ENCODE data around the gene OCA2. TPM values are rescaled to one million over a fixed set of nuclear protein-coding genes. Genes with fewer than 3 reads are reported as not detected.

OCA2 gene
- total RNA-seq, 2 experiments from 2014 or later: not detected

GRCh38 chr15:28118083-28118482 is 19.0 kb upstream of the OCA2 start:
- ChIA-PET CTCF (no interaction called here), POLR2A (no interaction called here)
- ATAC-seq (no peak), DNase-seq (no peak)
- intact Hi-C loops (cut with DNase I, micrococcal nuclease): no loop called here
- H3K36me3 Mint-ChIP-seq (ENCODE audit: low read depth): peaks cover 29% of the 10 kb centered on the region
- no peaks in the 10 kb centered on the region for H3K9me3 Mint-ChIP-seq (ENCODE audit: low read depth)
- no peak overlapping the region for H3K4me3 Mint-ChIP-seq
- no peak overlapping the region for H3K27ac Mint-ChIP-seq
- H3K27me3 Mint-ChIP-seq: no peaks in the 10 kb centered on the region
- no peaks in the 10 kb centered on the region for H3K4me1 Mint-ChIP-seq

DNA sequence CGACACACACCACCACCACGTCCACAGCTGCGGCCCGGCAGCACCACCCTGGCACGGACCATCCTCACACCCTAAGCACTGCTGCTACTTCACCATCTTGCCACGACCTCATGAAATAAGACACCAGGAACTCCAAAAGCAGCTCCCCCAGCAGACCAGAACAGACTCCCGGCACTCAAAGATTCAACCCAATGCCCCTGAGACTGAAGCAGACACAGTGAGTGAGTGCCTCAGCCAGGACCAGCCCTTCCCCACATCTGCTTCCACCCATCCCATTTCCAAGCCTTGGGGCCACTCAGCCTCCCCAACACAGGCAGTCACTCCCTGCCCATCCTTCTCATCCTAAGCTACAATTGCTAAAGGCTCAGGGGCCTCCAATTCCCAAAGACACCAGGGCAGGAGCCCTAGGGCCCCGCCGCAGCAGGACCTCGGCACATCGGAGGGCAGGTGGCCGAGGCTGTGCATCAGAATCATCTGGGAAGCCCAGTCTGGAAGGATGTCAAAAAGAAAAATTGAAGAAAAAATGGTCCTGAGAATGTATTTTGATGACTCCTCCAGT is 18.4 kb upstream of the OCA2 start:
- H3K4me3 Mint-ChIP-seq: no peak overlapping the region
- H3K36me3 Mint-ChIP-seq (ENCODE audit: low read depth): peaks cover 30% of the 10 kb centered on the region
- intact Hi-C loops (cut with DNase I, micrococcal nuclease): no loop called here
- H3K27ac Mint-ChIP-seq: no peak overlapping the region
- H3K4me1 Mint-ChIP-seq: no peaks in the 10 kb centered on the region
- H3K9me3 Mint-ChIP-seq (ENCODE audit: low read depth): no peaks in the 10 kb centered on the region
- ChIA-PET CTCF (interaction anchor here (0.6 kb wide), 1 partner anchor 10 kb away, joined by 7 read pairs; no protein-coding TSS in a partner anchor), POLR2A (no interaction called here)
- DNase-seq (no peak), ATAC-seq (no peak)
- no peaks in the 10 kb centered on the region for H3K27me3 Mint-ChIP-seq

GRCh38 chr15:28116521-28117431 is 17.7 kb upstream of the OCA2 start:
- POLR2A ChIA-PET: no interaction called here

GRCh38 chr15:28115871-28116270 is 16.8 kb upstream of the OCA2 start:
- peaks cover 37% of the 10 kb centered on the region for H3K36me3 Mint-ChIP-seq (ENCODE audit: low read depth)
- no peaks in the 10 kb centered on the region for H3K27me3 Mint-ChIP-seq
- H3K27ac Mint-ChIP-seq: no peak overlapping the region
- ChIA-PET CTCF (interaction anchor here (0.7 to 2.7 kb wide), 2 partner anchors 10 to 13 kb away, joined by 3 to 7 read pairs; no protein-coding TSS in a partner anchor), POLR2A (no interaction called here)
- DNase-seq: no peak
- no peak overlapping the region for H3K4me3 Mint-ChIP-seq
- no peak for ATAC-seq
- intact Hi-C loops (cut with DNase I, micrococcal nuclease): no loop called here
- no peaks in the 10 kb centered on the region for H3K4me1 Mint-ChIP-seq
- no peaks in the 10 kb centered on the region for H3K9me3 Mint-ChIP-seq (ENCODE audit: low read depth)

More at GRCh38 chr15:28116521-28117431, 17.7 kb upstream of the OCA2 start:
- Mint-ChIP-seq H3K4me1 (no peaks in the 10 kb centered on the region), H3K27me3 (no peaks in the 10 kb centered on the region), H3K9me3 (ENCODE audit: low read depth) (no peaks in the 10 kb centered on the region), H3K4me3 (no peak overlapping the region), H3K27ac (no peak overlapping the region), H3K36me3 (ENCODE audit: low read depth) (peaks cover 38% of the 10 kb centered on the region)
- CTCF ChIA-PET: interaction anchor here (0.6 to 2.7 kb wide), 2 partner anchors 9 kb away, joined by 7 read pairs; no protein-coding TSS in a partner anchor
- no peak for DNase-seq
- ATAC-seq: no peak
- intact Hi-C loops (cut with DNase I, micrococcal nuclease): no loop called here

DNA sequence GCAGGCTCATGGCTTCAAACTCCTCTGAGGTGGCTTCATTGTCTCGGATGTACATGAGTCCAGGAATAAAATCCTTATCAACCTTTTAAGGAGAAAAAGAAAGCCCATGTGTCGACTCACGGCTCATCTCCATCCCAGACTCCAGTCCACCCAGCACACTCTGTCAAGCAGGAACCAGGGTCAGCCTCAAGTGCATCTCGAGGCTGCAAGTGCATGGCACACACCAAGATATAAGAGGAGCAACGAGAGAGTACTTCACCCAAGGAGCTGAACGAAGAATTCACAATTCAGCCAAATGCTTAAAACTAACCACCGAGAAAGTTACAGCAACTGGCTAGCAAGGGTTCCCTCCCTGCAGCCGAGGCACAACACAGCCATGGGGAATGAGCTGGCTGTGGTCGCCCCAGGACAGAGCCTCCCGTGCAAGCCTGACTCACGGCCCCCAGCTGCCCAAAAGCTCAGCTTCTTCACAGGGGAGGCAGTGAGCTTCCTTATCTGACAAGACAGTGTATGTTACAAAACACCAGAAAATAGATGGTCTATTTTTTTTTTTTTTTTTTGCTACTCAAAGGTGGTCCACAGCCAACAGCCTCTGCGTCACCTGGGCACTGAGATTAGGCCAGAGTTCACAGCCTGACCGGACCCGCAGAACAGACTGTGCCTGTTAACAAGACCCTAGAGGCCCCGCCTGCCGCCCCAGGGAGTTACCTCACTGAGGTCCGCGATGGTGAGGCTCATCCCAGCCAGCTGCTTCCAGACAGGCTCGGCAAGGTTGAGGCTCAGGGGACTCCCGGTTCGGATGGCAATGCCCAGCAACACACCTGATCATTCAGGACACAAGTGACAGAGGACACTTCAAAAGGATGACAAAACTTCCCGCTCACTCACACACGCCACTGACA is 15.9 kb upstream of the OCA2 start:
- H3K9me3 Mint-ChIP-seq (ENCODE audit: low read depth): no peaks in the 10 kb centered on the region
- H3K27ac Mint-ChIP-seq: no peak overlapping the region
- ATAC-seq (no peak), DNase-seq (no peak)
- intact Hi-C loops (cut with DNase I, micrococcal nuclease): no loop called here
- H3K4me3 Mint-ChIP-seq: no peak overlapping the region
- ChIA-PET POLR2A (no interaction called here), CTCF (interaction anchor here (1.0 to 2.7 kb wide), 2 partner anchors 9 to 11 kb away, joined by 3 to 7 read pairs; no protein-coding TSS in a partner anchor)
- peaks cover 32% of the 10 kb centered on the region for H3K36me3 Mint-ChIP-seq (ENCODE audit: low read depth)
- no peaks in the 10 kb centered on the region for H3K4me1 Mint-ChIP-seq
- no peaks in the 10 kb centered on the region for H3K27me3 Mint-ChIP-seq

- no peak overlapping the region for H3K4me3 Mint-ChIP-seq
- ChIA-PET CTCF (interaction anchor here (2.7 kb wide), 1 partner anchor 12 kb away, joined by 7 read pairs; no protein-coding TSS in a partner anchor), POLR2A (no interaction called here)
- peaks cover 32% of the 10 kb centered on the region for H3K36me3 Mint-ChIP-seq (ENCODE audit: low read depth)
- ATAC-seq (no peak), DNase-seq (no peak)
- H3K4me1 Mint-ChIP-seq: no peaks in the 10 kb centered on the region
- H3K27me3 Mint-ChIP-seq: no peaks in the 10 kb centered on the region
- H3K27ac Mint-ChIP-seq: no peak overlapping the region
- intact Hi-C loops (cut with DNase I, micrococcal nuclease): no loop called here
- H3K9me3 Mint-ChIP-seq (ENCODE audit: low read depth): no peaks in the 10 kb centered on the region
Observed at GRCh38 chr15:28114114-28114455, 15.0 kb upstream of the OCA2 start.

GRCh38 chr15:28113394-28114113 is 14.4 kb upstream of the OCA2 start:
- POLR2A ChIA-PET: no interaction called here
- no peak for ATAC-seq
- no peak overlapping the region for H3K27ac Mint-ChIP-seq
- H3K4me3 Mint-ChIP-seq: no peak overlapping the region
- intact Hi-C loops (cut with DNase I, micrococcal nuclease): no loop called here
- peaks cover 32% of the 10 kb centered on the region for H3K36me3 Mint-ChIP-seq (ENCODE audit: low read depth)
- H3K4me1 Mint-ChIP-seq: no peaks in the 10 kb centered on the region
- no peak for DNase-seq
- H3K27me3 Mint-ChIP-seq: no peaks in the 10 kb centered on the region
- CTCF ChIA-PET: no interaction called here
- no peaks in the 10 kb centered on the region for H3K9me3 Mint-ChIP-seq (ENCODE audit: low read depth)

- ATAC-seq (no peak), DNase-seq (no peak)
- Mint-ChIP-seq H3K9me3 (ENCODE audit: low read depth) (no peaks in the 10 kb centered on the region), H3K27me3 (no peaks in the 10 kb centered on the region), H3K36me3 (ENCODE audit: low read depth) (peaks cover 32% of the 10 kb centered on the region), H3K4me3 (no peak overlapping the region), H3K4me1 (no peaks in the 10 kb centered on the region), H3K27ac (no peak overlapping the region)
- ChIA-PET CTCF (no interaction called here), POLR2A (no interaction called here)
- intact Hi-C loops (cut with DNase I, micrococcal nuclease): no loop called here
Observed at GRCh38 chr15:28112962-28113361, 13.8 kb upstream of the OCA2 start.

DNA sequence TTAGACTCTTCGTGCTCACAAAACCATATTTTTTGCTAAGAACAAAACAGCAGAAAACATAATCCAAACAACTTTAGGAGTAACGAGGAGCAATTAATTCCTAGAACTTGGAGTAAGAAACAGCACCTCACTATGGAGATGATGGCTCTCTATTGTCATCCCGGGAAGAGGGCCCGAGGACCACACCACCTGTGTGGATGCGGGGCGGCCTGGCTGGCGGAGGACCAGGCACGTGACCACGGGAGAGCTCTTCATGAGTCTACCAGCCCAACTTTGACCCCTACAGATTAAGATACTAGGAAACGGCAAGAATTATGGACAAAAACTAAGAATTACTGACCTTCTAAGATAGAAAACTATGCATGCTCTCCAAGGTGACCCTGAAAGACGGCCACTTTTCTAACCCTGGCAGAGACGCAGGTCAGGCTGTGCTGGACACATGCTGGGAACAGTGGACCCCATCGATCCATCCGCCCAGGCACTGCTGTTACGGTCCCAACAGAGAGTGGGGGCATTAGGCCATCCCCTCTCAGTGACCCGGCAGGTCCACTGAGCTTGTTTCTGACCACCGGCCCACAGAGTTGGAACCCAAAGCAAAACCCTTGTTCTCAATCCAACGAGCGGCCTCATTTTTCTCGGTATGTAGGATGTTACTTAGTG is 13.1 kb upstream of the OCA2 start:
- intact Hi-C loops (cut with DNase I, micrococcal nuclease): no loop called here
- H3K36me3 Mint-ChIP-seq (ENCODE audit: low read depth): peaks cover 28% of the 10 kb centered on the region
- no peak overlapping the region for H3K27ac Mint-ChIP-seq
- ATAC-seq: no peak
- ChIA-PET CTCF (no interaction called here), POLR2A (no interaction called here)
- no peaks in the 10 kb centered on the region for H3K9me3 Mint-ChIP-seq (ENCODE audit: low read depth)
- H3K4me3 Mint-ChIP-seq: no peak overlapping the region
- DNase-seq: no peak
- no peaks in the 10 kb centered on the region for H3K27me3 Mint-ChIP-seq
- no peaks in the 10 kb centered on the region for H3K4me1 Mint-ChIP-seq

GRCh38 chr15:28111543-28111942 is 12.4 kb upstream of the OCA2 start:
- peaks cover 27% of the 10 kb centered on the region for H3K36me3 Mint-ChIP-seq (ENCODE audit: low read depth)
- intact Hi-C loops (cut with DNase I, micrococcal nuclease): no loop called here
- no peak overlapping the region for H3K4me3 Mint-ChIP-seq
- ChIA-PET CTCF (no interaction called here), POLR2A (no interaction called here)
- peaks cover 2% of the 10 kb centered on the region for H3K4me1 Mint-ChIP-seq
- no peaks in the 10 kb centered on the region for H3K9me3 Mint-ChIP-seq (ENCODE audit: low read depth)
- no peaks in the 10 kb centered on the region for H3K27me3 Mint-ChIP-seq
- H3K27ac Mint-ChIP-seq: no peak overlapping the region
- DNase-seq: no peak
- ATAC-seq: no peak

DNA sequence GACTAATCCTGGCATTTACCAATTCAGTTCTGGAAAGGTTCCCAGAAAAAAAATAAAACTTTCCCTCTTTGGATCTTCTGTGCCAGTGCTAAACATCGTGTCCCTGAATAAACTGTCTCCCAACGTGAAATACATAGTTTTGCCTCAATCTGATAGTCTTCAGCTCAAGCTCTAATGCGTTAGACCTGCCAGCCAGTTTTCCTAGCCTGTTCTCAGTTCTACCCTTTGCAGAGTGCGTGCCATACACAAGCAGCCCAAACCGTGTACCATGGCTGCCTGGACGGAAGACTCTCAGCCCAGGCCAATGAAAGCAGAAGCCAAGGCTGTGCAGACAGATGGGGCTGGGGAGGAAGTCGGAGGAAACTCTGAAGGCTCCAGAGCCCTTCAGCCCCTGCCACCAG is 11.4 kb upstream of the OCA2 start:
- no peak for DNase-seq
- peaks cover 20% of the 10 kb centered on the region for H3K36me3 Mint-ChIP-seq (ENCODE audit: low read depth)
- no peaks in the 10 kb centered on the region for H3K9me3 Mint-ChIP-seq (ENCODE audit: low read depth)
- CTCF ChIA-PET: interaction anchor here (1.2 kb wide), 1 partner anchor 15 kb away, joined by 3 read pairs; no protein-coding TSS in a partner anchor
- peaks cover 8% of the 10 kb centered on the region for H3K4me1 Mint-ChIP-seq
- POLR2A ChIA-PET: no interaction called here
- ATAC-seq: no peak
- no peak overlapping the region for H3K27ac Mint-ChIP-seq
- H3K27me3 Mint-ChIP-seq: peaks cover 4% of the 10 kb centered on the region
- intact Hi-C loops (cut with DNase I, micrococcal nuclease): no loop called here
- H3K4me3 Mint-ChIP-seq: no peak overlapping the region

Measured in activated CD4-positive, alpha-beta T cell treated with anti-CD3 and anti-CD28 coated beads for 36 hours (primary cell).